Duodenal mucosa (tissue), 2 donors: Measurements from ENCODE around the gene CCDC170.

ENCODE experiments used
- H3K27ac ChIP-seq: one replicate; pipeline ENCODE4 v1.7.0; 2013; ENCODE audit warnings: low read depth, low read length
- H3K27me3 ChIP-seq, 2 donors: one replicate each; pipeline ENCODE4 v1.7.0; 2013; ENCODE audit warnings: low read length in 2 of 2, control low read depth in 1 of 2; ENCODE audit not compliant: insufficient read depth in 2 of 2, control insufficient read depth in 1 of 2
- H3K36me3 ChIP-seq, 2 donors: one replicate each; pipeline ENCODE4 v1.7.0; 2013; ENCODE audit warnings: low read length in 2 of 2, control low read depth in 1 of 2; ENCODE audit not compliant: insufficient read depth in 2 of 2, control insufficient read depth in 1 of 2
- H3K4me1 ChIP-seq, 2 donors: one replicate each; pipeline ENCODE4 v1.7.0; 2013; ENCODE audit warnings: low read length in 2 of 2, control low read depth in 1 of 2; ENCODE audit not compliant: insufficient read depth in 2 of 2, control insufficient read depth in 1 of 2
- H3K4me3 ChIP-seq, 2 donors: one replicate each; pipeline ENCODE4 v1.7.0; 2013; ENCODE audit warnings: low read length in 2 of 2, low read depth in 1 of 2
- H3K9ac ChIP-seq, 2 donors: one replicate each; pipeline ENCODE4 v1.7.0; 2013; ENCODE audit warnings: low read length in 2 of 2, low read depth in 1 of 2
- H3K9me3 ChIP-seq, 2 donors: one replicate each; pipeline ENCODE4 v1.7.0; 2013; ENCODE audit warnings: low read length in 2 of 2, control low read depth in 1 of 2; ENCODE audit not compliant: control insufficient read depth in 1 of 2

The CCDC170 gene

GRCh38 chr6:151624900-151625536, 131.2 kb downstream of the CCDC170 start:
- H3K9ac ChIP-seq, result no peak overlapping the region
- H3K27me3 ChIP-seq, result no peaks in the 10 kb centered on the region
- no peak overlapping the region for H3K4me3 ChIP-seq
- H3K36me3 ChIP-seq, result no peaks in the 10 kb centered on the region
- H3K27ac ChIP-seq, result no peak overlapping the region
- H3K9me3 ChIP-seq, result no peaks in the 10 kb centered on the region
- peaks cover 0 to 5% of the 10 kb centered on the region in 2 donors for H3K4me1 ChIP-seq

GRCh38 chr6:151627689-151628444, 134.1 kb downstream of the CCDC170 start:
- Histone ChIP-seq H3K4me3 (no peak overlapping the region), H3K27ac (no peak overlapping the region)

GRCh38 chr6:151629791-151630190, 136.0 kb downstream of the CCDC170 start:
- no peak overlapping the region for H3K9ac ChIP-seq
- no peak overlapping the region for H3K27ac ChIP-seq
- no peak overlapping the region for H3K4me3 ChIP-seq
- H3K4me1 ChIP-seq, result peaks cover 0 to 10% of the 10 kb centered on the region in 2 donors
- H3K27me3 ChIP-seq, result no peaks in the 10 kb centered on the region
- H3K36me3 ChIP-seq, result no peaks in the 10 kb centered on the region
- no peaks in the 10 kb centered on the region for H3K9me3 ChIP-seq

More at GRCh38 chr6:151627689-151628444, 134.1 kb downstream of the CCDC170 start:
- Histone ChIP-seq H3K4me1 (peaks cover 0 to 5% of the 10 kb centered on the region in 2 donors), H3K9ac (no peak overlapping the region), H3K27me3 (no peaks in the 10 kb centered on the region), H3K9me3 (no peaks in the 10 kb centered on the region), H3K36me3 (no peaks in the 10 kb centered on the region)

GRCh38 chr6:151630387-151630786, 136.6 kb downstream of the CCDC170 start:
- H3K27me3 ChIP-seq, result no peaks in the 10 kb centered on the region
- no peaks in the 10 kb centered on the region for H3K36me3 ChIP-seq
- no peaks in the 10 kb centered on the region for H3K9me3 ChIP-seq
- H3K4me3 ChIP-seq, result no peak overlapping the region
- H3K9ac ChIP-seq, result no peak overlapping the region
- peaks cover 0 to 10% of the 10 kb centered on the region in 2 donors for H3K4me1 ChIP-seq
- H3K27ac ChIP-seq, result no peak overlapping the region

- H3K4me1 ChIP-seq, result peaks cover 0 to 10% of the 10 kb centered on the region in 2 donors
- no peak overlapping the region for H3K4me3 ChIP-seq
- no peaks in the 10 kb centered on the region for H3K9me3 ChIP-seq
- H3K27me3 ChIP-seq, result no peaks in the 10 kb centered on the region
- no peak overlapping the region for H3K9ac ChIP-seq
- H3K36me3 ChIP-seq, result no peaks in the 10 kb centered on the region
- H3K27ac ChIP-seq, result no peak overlapping the region
Observed at GRCh38 chr6:151630991-151631655, 137.3 kb downstream of the CCDC170 start.

- H3K9me3 ChIP-seq, result no peaks in the 10 kb centered on the region
- no peaks in the 10 kb centered on the region for H3K36me3 ChIP-seq
- no peak overlapping the region for H3K9ac ChIP-seq
- H3K27ac ChIP-seq, result no peak overlapping the region
- no peaks in the 10 kb centered on the region for H3K27me3 ChIP-seq
- no peak overlapping the region for H3K4me3 ChIP-seq
- peaks cover 0 to 10% of the 10 kb centered on the region in 2 donors for H3K4me1 ChIP-seq
Observed at GRCh38 chr6:151632415-151632987, 138.7 kb downstream of the CCDC170 start.

GRCh38 chr6:151633526-151634335, 139.9 kb downstream of the CCDC170 start:
- Histone ChIP-seq H3K27ac (no peak overlapping the region), H3K4me1 (peaks cover 0 to 5% of the 10 kb centered on the region in 2 donors), H3K36me3 (no peaks in the 10 kb centered on the region), H3K27me3 (no peaks in the 10 kb centered on the region), H3K4me3 (no peak overlapping the region), H3K9ac (no peak overlapping the region), H3K9me3 (peaks cover 0 to 4% of the 10 kb centered on the region in 2 donors)

GRCh38 chr6:151634336-151634720, 140.5 kb downstream of the CCDC170 start:
- Histone ChIP-seq H3K4me3 (no peak overlapping the region), H3K27me3 (no peaks in the 10 kb centered on the region), H3K27ac (no peak overlapping the region), H3K4me1 (peaks cover 0 to 5% of the 10 kb centered on the region in 2 donors), H3K9me3 (peaks cover 0 to 4% of the 10 kb centered on the region in 2 donors), H3K36me3 (no peaks in the 10 kb centered on the region), H3K9ac (no peak overlapping the region)

- no peak overlapping the region for H3K27ac ChIP-seq
- H3K27me3 ChIP-seq, result no peaks in the 10 kb centered on the region
- H3K4me1 ChIP-seq, result peaks cover 0 to 5% of the 10 kb centered on the region in 2 donors
- H3K9ac ChIP-seq, result no peak overlapping the region
- peaks cover 0 to 4% of the 10 kb centered on the region in 2 donors for H3K9me3 ChIP-seq
- H3K4me3 ChIP-seq, result no peak overlapping the region
- no peaks in the 10 kb centered on the region for H3K36me3 ChIP-seq
Observed at GRCh38 chr6:151635741-151636140, 141.9 kb downstream of the CCDC170 start.
